H1 (cell line): Measurements from ENCODE around the gene ASAP2. TPM values are rescaled to one million over a fixed set of nuclear protein-coding genes. Genes with fewer than 3 reads are reported as not detected.

Source experiments
- E2F6 ChIP-seq: IDR thresholded peaks from 2 replicates; pipeline ENCODE4 v1.6.1; 2012; ENCODE audit warnings: inconsistent platforms
- polyA plus RNA-seq, 7 experiments: library from polyadenylated mRNA; depleted of rRNA in 3 of 7; stranded (reverse) in 5 of 7; unstranded in 2 of 7; fragments of >200 nt in 5 of 7; fragments of 200-250 nt in 2 of 7; gene quantifications; 1 replicate in 5 of 7; 2 replicates in 1 of 7; 4 replicates in 1 of 7; pipeline versions ENCODE4 v1.2.1 to v1.2.3, GENCODE V29; 2011 to 2013; ENCODE audit warnings: missing spikeins in 2 of 7, mixed read lengths in 2 of 7
- total RNA-seq: library from RNA; stranded (reverse); fragmentation: NEBNext Ultra II Directional; extraction: Animal tissue kit (Norgen Biotek cat#: 25700); gene quantifications from 2 replicates; pipeline ENCODE4 v1.2.1, GENCODE V29; 2021

Gene ASAP2
- total and polyA plus RNA-seq, 2 of the 8 experiments (the other 6 are each of a cell fraction or from before 2014, with no cell fraction given): 10.2 to 18.7 TPM

GRCh38 chr2:9394816-9395215 lies 188.2 kb downstream of the ASAP2 start (continued):
- TF ChIP-seq E2F6: no peak
